Measurements from ENCODE around the gene GRID1.

The GRID1 gene

GRCh38 chr10:86067436-86068050, 299.1 kb downstream of the GRID1 start:
- DNase-seq = no peak

- DNase-seq = no peak
Observed at GRCh38 chr10:86066696-86067095, 299.9 kb downstream of the GRID1 start.

GRCh38 chr10:86065711-86066251, 300.8 kb downstream of the GRID1 start:
- DNase-seq = no peak

- no peak for DNase-seq
Observed at GRCh38 chr10:86064931-86065662, 301.5 kb downstream of the GRID1 start.

- DNase-seq = no peak
Observed at GRCh38 chr10:86064219-86064618, 302.4 kb downstream of the GRID1 start.

- DNase-seq = no peak
Observed at GRCh38 chr10:86063341-86063740, 303.3 kb downstream of the GRID1 start.

- no peak for DNase-seq
Observed at GRCh38 chr10:86062647-86063145, 303.9 kb downstream of the GRID1 start.

GRCh38 chr10:86062198-86062550, 304.4 kb downstream of the GRID1 start:
- no peak for DNase-seq

GRCh38 chr10:86061278-86062197, 305.1 kb downstream of the GRID1 start:
- DNase-seq = no peak

GRCh38 chr10:86060386-86061277, 306.0 kb downstream of the GRID1 start:
- no peak for DNase-seq

GRCh38 chr10:86059892-86060291, 306.7 kb downstream of the GRID1 start:
- DNase-seq = no peak

- no peak for DNase-seq
Observed at GRCh38 chr10:86058964-86059363, 307.6 kb downstream of the GRID1 start.

- no peak for DNase-seq
Observed at GRCh38 chr10:86057708-86058107, 308.9 kb downstream of the GRID1 start.

GRCh38 chr10:86056672-86057071, 309.9 kb downstream of the GRID1 start:
- no peak for DNase-seq

GRCh38 chr10:86055928-86056327, 310.7 kb downstream of the GRID1 start:
- no peak for DNase-seq

GRCh38 chr10:86053675-86054074, 312.9 kb downstream of the GRID1 start:
- DNase-seq = no peak

GRCh38 chr10:86051586-86051985, 315.0 kb downstream of the GRID1 start:
- DNase-seq = no peak

GRCh38 chr10:86049442-86049841, 317.2 kb downstream of the GRID1 start:
- DNase-seq = no peak

- DNase-seq = no peak
Observed at GRCh38 chr10:86048973-86049372, 317.6 kb downstream of the GRID1 start.

GRCh38 chr10:86048571-86048970, 318.0 kb downstream of the GRID1 start:
- no peak for DNase-seq

GRCh38 chr10:86047588-86047987, 319.0 kb downstream of the GRID1 start:
- DNase-seq = no peak

GRCh38 chr10:86046845-86047460, 319.6 kb downstream of the GRID1 start:
- no peak for DNase-seq

All from RPMI8226 (cell line).